Upper lobe of left lung (tissue), 4 donors: ENCODE results near the gene ICE1.

Experiments
- EP300 ChIP-seq, 4 donors: sonication (generic); formaldehyde crosslinking; IDR thresholded peaks; one replicate each; pipeline ENCODE4 v1.5.1; 2017; ENCODE audit warnings: antibody characterized with exemption in 4 of 4, control low read depth in 2 of 4
- POLR2A ChIP-seq, 4 donors: fragments of 450-650 bp; IDR thresholded peaks; one replicate each; pipeline ENCODE4 v1.5.1; 2016 to 2017; ENCODE audit warnings: antibody characterized with exemption in 4 of 4, mild to moderate bottlenecking in 2 of 4
- TF ChIP-seq, protein P1 (sequence below), 6 experiments: fragments of 450-650 bp in 4 of 6; fragments of 200-600 bp in 2 of 6; sonication (generic) in 2 of 6; IDR thresholded peaks; one replicate each; pipeline ENCODE4 v1.5.1; 2016 to 2019; ENCODE audit warnings: antibody characterized with exemption in 6 of 6

GRCh38 chr5:5470933-5471332 is 48.5 kb downstream of the ICE1 start:
- TF ChIP-seq, protein P1, sequence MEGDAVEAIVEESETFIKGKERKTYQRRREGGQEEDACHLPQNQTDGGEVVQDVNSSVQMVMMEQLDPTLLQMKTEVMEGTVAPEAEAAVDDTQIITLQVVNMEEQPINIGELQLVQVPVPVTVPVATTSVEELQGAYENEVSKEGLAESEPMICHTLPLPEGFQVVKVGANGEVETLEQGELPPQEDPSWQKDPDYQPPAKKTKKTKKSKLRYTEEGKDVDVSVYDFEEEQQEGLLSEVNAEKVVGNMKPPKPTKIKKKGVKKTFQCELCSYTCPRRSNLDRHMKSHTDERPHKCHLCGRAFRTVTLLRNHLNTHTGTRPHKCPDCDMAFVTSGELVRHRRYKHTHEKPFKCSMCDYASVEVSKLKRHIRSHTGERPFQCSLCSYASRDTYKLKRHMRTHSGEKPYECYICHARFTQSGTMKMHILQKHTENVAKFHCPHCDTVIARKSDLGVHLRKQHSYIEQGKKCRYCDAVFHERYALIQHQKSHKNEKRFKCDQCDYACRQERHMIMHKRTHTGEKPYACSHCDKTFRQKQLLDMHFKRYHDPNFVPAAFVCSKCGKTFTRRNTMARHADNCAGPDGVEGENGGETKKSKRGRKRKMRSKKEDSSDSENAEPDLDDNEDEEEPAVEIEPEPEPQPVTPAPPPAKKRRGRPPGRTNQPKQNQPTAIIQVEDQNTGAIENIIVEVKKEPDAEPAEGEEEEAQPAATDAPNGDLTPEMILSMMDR (IDR thresholded peaks at IDR 0.05): no peak
- TF ChIP-seq POLR2A (IDR thresholded peaks at IDR 0.05) (no peak), EP300 (IDR thresholded peaks at IDR 0.05) (no peak)
